ENCODE measurements around the gene JCAD.

- no peak for TF ChIP-seq CTCF (conservative IDR thresholded peaks at IDR 0.05; ENCODE audit: low read depth in 2 of 2)
- TF ChIP-seq EZH2 (IDR thresholded peaks at IDR 0.05; ENCODE audit: low read depth, unreplicated experiment): no peak
- no peak for TF ChIP-seq JUNB (IDR thresholded peaks at IDR 0.05; ENCODE audit: unreplicated experiment)
- no peak for TF ChIP-seq POLR2AphosphoS5 (IDR thresholded peaks at IDR 0.05; ENCODE audit: low read depth)
These were observed 20.4 kb downstream of the JCAD start for GRCh38 chr10:30038781-30039536.

All from GM23338 (cell line).